ENCODE measurements around the gene ZNF688. TPM values are rescaled to one million over a fixed set of nuclear protein-coding genes. Genes with fewer than 3 reads are reported as not detected.

Gene ZNF688
- total and polyA plus RNA-seq, 2 experiments from 2014 or later = 4.0 to 4.4 TPM

GRCh38 chr16:30546115-30546514, 25.4 kb downstream of the ZNF688 start:
- no peak overlapping the region for H3K4me3 ChIP-seq
- H3K27me3 ChIP-seq (ENCODE audit: insufficient read depth) = no peaks in the 10 kb centered on the region
- TF ChIP-seq ZNF331 (CRISPR knock-in tag; IDR thresholded peaks at IDR 0.05; ENCODE audit: low read depth) (no peak), EZH2 (IDR thresholded peaks at IDR 0.05; ENCODE audit: low read depth, unreplicated experiment) (no peak), ZNF114 (CRISPR knock-in tag; IDR thresholded peaks at IDR 0.05) (no peak), NANOG (IDR thresholded peaks at IDR 0.05; ENCODE audit: borderline replicate concordance) (no peak), POLR2AphosphoS5 (IDR thresholded peaks at IDR 0.05; ENCODE audit: low read depth) (no peak)
- TF ChIP-seq, protein P1, sequence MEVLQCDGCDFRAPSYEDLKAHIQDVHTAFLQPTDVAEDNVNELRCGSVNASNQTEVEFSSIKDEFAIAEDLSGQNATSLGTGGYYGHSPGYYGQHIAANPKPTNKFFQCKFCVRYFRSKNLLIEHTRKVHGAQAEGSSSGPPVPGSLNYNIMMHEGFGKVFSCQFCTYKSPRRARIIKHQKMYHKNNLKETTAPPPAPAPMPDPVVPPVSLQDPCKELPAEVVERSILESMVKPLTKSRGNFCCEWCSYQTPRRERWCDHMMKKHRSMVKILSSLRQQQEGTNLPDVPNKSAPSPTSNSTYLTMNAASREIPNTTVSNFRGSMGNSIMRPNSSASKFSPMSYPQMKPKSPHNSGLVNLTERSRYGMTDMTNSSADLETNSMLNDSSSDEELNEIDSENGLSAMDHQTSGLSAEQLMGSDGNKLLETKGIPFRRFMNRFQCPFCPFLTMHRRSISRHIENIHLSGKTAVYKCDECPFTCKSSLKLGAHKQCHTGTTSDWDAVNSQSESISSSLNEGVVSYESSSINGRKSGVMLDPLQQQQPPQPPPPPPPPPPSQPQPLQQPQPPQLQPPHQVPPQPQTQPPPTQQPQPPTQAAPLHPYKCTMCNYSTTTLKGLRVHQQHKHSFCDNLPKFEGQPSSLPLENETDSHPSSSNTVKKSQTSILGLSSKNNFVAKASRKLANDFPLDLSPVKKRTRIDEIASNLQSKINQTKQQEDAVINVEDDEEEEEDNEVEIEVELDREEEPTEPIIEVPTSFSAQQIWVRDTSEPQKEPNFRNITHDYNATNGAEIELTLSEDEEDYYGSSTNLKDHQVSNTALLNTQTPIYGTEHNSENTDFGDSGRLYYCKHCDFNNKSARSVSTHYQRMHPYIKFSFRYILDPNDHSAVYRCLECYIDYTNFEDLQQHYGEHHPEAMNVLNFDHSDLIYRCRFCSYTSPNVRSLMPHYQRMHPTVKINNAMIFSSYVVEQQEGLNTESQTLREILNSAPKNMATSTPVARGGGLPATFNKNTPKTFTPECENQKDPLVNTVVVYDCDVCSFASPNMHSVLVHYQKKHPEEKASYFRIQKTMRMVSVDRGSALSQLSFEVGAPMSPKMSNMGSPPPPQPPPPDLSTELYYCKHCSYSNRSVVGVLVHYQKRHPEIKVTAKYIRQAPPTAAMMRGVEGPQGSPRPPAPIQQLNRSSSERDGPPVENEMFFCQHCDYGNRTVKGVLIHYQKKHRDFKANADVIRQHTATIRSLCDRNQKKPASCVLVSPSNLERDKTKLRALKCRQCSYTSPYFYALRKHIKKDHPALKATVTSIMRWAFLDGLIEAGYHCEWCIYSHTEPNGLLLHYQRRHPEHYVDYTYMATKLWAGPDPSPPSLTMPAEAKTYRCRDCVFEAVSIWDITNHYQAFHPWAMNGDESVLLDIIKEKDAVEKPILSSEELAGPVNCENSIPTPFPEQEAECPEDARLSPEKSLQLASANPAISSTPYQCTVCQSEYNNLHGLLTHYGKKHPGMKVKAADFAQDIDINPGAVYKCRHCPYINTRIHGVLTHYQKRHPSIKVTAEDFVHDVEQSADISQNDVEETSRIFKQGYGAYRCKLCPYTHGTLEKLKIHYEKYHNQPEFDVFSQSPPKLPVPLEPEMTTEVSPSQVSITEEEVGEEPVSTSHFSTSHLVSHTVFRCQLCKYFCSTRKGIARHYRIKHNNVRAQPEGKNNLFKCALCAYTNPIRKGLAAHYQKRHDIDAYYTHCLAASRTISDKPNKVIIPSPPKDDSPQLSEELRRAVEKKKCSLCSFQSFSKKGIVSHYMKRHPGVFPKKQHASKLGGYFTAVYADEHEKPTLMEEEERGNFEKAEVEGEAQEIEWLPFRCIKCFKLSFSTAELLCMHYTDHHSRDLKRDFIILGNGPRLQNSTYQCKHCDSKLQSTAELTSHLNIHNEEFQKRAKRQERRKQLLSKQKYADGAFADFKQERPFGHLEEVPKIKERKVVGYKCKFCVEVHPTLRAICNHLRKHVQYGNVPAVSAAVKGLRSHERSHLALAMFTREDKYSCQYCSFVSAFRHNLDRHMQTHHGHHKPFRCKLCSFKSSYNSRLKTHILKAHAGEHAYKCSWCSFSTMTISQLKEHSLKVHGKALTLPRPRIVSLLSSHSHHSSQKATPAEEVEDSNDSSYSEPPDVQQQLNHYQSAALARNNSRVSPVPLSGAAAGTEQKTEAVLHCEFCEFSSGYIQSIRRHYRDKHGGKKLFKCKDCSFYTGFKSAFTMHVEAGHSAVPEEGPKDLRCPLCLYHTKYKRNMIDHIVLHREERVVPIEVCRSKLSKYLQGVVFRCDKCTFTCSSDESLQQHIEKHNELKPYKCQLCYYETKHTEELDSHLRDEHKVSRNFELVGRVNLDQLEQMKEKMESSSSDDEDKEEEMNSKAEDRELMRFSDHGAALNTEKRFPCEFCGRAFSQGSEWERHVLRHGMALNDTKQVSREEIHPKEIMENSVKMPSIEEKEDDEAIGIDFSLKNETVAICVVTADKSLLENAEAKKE (CRISPR knock-in tag; IDR thresholded peaks at IDR 0.05) = no peak
- H3F3A ChIP-seq (replicated peaks; ENCODE audit: low read depth) = 0 out of 2 replicates have a peak, but pooled peaks cover 4% of the 10 kb centered on the region
- H3K36me3 ChIP-seq (ENCODE audit: insufficient read depth) = no peaks in the 10 kb centered on the region
- no peaks in the 10 kb centered on the region for H3K79me2 ChIP-seq (replicated peaks; ENCODE audit: insufficient read depth)
- H2AFZ ChIP-seq = no peak overlapping the region
- ATAC-seq (no peak), DNase-seq (ENCODE audit: low spot score) (no peak)
- no peak overlapping the region for H3K4me2 ChIP-seq
- H3K9me3 Mint-ChIP-seq = peaks cover 3% of the 10 kb centered on the region; the same call in 2 of the 3 replicates
- H3K27ac ChIP-seq (ENCODE audit: low read depth) = no peak overlapping the region
- H3K9me2 ChIP-seq (ENCODE audit: insufficient read depth) = no peaks in the 10 kb centered on the region
- H3K4me1 Mint-ChIP-seq = peaks cover 15% of the 10 kb centered on the region
- peaks cover 2% of the 10 kb centered on the region; the same call in 1 of the 3 replicates for H3K36me3 Mint-ChIP-seq (ENCODE audit: low read depth)
- H3K27me3 Mint-ChIP-seq (ENCODE audit: insufficient read depth, low read depth, poor library complexity) = peaks cover 5% of the 10 kb centered on the region
- H3K27ac Mint-ChIP-seq = no peak overlapping the region
- no peaks in the 10 kb centered on the region for H4K20me1 ChIP-seq (replicated peaks; ENCODE audit: insufficient read depth)
- no peak overlapping the region for H3K4me3 Mint-ChIP-seq
- peaks cover 40% of the 10 kb centered on the region for H3K4me1 ChIP-seq (ENCODE audit: insufficient read depth)

- Histone ChIP-seq H3K27ac (ENCODE audit: low read depth) (no peak overlapping the region), H3K27me3 (ENCODE audit: insufficient read depth) (no peaks in the 10 kb centered on the region), H3K4me1 (ENCODE audit: insufficient read depth) (peaks cover 33% of the 10 kb centered on the region), H2AFZ (no peak overlapping the region), H3K36me3 (ENCODE audit: insufficient read depth) (no peaks in the 10 kb centered on the region), H3K79me2 (replicated peaks; ENCODE audit: insufficient read depth) (no peaks in the 10 kb centered on the region), H3F3A (replicated peaks; ENCODE audit: low read depth) (0 out of 2 replicates have a peak, but pooled peaks cover 4% of the 10 kb centered on the region), H3K4me2 (peak overlapping the region; percentile 70), H4K20me1 (replicated peaks; ENCODE audit: insufficient read depth) (no peaks in the 10 kb centered on the region), H3K4me3 (no peak overlapping the region), H3K9me2 (ENCODE audit: insufficient read depth) (no peaks in the 10 kb centered on the region)
- H3K4me1 Mint-ChIP-seq = peaks cover 5% of the 10 kb centered on the region
- no peak overlapping the region for H3K27ac Mint-ChIP-seq
- no peak for ATAC-seq
- peaks cover 3% of the 10 kb centered on the region; the same call in 2 of the 3 replicates for H3K9me3 Mint-ChIP-seq
- DNase-seq (ENCODE audit: low spot score) = no peak
- peaks cover 2% of the 10 kb centered on the region; the same call in 1 of the 3 replicates for H3K36me3 Mint-ChIP-seq (ENCODE audit: low read depth)
- H3K27me3 Mint-ChIP-seq (ENCODE audit: insufficient read depth, low read depth, poor library complexity) = peaks cover 11% of the 10 kb centered on the region
- no peak overlapping the region for H3K4me3 Mint-ChIP-seq
- TF ChIP-seq EZH2 (IDR thresholded peaks at IDR 0.05; ENCODE audit: low read depth, unreplicated experiment) = no peak
- TF ChIP-seq, protein P1 (CRISPR knock-in tag; IDR thresholded peaks at IDR 0.05) = no peak
Measured at GRCh38 chr16:30543067-30543466, 28.4 kb downstream of the ZNF688 start.

Data from GM23338 (cell line).